T47D (cell line): ENCODE results near the gene SLC10A1.

Experiments
- DNase-seq, 2 experiments: peaks; one replicate each; pipeline versions ENCODE4 v3.0.0 to v3.0.0-alpha.2; 2011 to 2012; ENCODE audit warnings: low read depth in 1 of 2, low spot score in 1 of 2
- JUND ChIP-seq: IDR thresholded peaks from 2 replicates; pipeline ENCODE4 v1.6.1; 2012; ENCODE audit warnings: low read depth
- in situ Hi-C: cut with HindIII; loops from 2 replicates; pipeline ENCODE4 v1.10.0; 2016; ENCODE audit warnings: low sequenced_read_pairs, low pct_unique_long_range_greater_than_20kb

SLC10A1 gene

DNA sequence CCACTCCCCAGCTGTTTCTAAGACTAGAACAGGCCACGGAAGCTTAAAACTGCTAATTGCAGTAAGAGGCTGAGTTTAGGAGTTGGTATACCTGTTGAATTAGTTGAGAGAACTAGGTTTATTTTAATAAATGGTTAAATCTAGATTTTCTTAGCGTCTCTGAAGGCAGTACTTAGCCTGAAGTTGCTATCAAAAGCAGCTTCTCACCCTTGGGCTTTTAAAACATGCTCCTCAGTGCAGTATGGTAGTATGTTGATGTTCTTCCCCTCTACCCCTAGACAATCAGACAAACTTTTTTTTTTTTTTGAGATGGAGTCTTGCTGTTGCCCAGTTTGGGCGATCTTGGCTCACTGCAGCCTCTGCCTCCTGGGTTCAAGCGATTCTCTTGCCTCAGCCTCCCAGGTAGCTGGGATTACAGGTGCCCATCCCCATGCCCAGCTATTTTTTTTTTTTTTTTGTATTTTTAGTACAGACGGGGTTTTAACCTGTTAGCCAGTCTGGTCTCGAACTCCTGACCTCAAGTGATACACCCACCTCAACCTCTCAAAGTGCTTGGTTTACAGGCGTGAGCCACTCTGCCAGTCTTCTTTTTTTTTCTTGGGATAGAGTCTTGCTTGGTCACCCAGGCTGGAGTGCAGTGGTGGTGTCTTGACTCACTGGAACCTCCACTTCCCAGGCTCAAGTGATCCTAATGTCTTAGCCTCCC is 23.3 kb downstream of the SLC10A1 start:
- TF ChIP-seq JUND, result no peak
- in situ Hi-C loops, result no loop called here
- DNase-seq, result no peak

GRCh38 chr14:69772082-69773017 is 24.7 kb downstream of the SLC10A1 start:
- peak in 1 of 2 experiments; percentile 62 for DNase-seq
- in situ Hi-C loops, result no loop called here
- TF ChIP-seq JUND, result no peak

DNA sequence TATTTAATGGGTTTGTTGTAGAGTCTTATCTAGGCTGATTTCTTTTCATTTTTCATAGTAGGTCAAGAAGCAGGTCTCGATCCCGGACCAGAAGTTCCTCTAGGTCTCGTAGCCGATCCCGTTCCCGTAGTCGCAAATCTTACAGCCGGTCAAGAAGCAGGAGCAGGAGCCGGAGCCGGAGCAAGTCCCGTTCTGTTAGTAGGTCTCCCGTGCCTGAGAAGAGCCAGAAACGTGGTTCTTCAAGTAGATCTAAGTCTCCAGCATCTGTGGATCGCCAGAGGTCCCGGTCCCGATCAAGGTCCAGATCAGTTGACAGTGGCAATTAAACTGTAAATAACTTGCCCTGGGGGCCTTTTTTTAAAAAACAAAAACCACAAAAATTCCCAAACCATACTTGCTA is 25.9 kb downstream of the SLC10A1 start:
- TF ChIP-seq JUND, result no peak
- in situ Hi-C loops, result no loop called here
- no peak for DNase-seq

DNA sequence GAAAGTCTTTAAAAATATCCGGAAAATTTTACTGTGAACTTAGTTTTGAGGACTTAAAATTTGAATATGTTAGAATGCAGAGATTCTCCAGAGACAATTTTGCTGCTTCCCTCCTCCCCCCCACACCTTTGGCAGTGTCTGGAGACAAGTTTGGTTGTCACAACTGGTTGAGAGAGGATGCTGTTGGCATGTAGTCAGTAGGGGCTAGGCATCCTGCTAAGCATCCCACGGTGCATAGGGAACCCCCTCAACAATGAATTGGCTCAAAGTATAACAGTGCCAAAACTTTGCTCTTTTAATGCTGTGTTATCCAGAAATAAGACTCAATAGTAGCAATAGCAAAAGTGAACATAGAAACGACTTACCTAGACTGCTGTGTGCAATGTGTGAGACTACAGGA is 26.5 kb downstream of the SLC10A1 start:
- TF ChIP-seq JUND, result no peak
- DNase-seq, result no peak
- in situ Hi-C loops, result no loop called here

DNA sequence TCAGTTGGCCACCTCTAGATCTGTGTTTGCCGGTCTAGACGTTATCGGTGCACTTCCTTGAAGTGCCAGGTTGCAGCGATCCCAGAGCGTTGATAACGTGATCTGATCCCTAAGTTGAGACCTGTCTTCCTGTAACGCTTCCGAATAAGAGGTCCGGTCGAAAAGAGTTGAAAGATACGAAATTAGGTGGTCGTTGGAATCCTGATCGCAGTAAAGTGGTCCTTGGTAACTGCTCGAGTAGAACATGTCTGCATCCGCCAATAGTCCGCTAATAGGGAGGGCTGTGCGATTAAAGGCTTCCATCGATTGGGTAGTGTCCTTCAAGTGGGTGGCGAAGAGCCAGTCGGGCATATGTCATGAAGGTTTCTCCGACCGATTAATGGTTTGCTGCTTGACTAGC is 27.4 kb downstream of the SLC10A1 start:
- in situ Hi-C loops, result no loop called here
- TF ChIP-seq JUND, result no peak
- no peak for DNase-seq

GRCh38 chr14:69768873-69769272 is 28.2 kb downstream of the SLC10A1 start:
- TF ChIP-seq JUND, result no peak
- in situ Hi-C loops, result no loop called here

DNA sequence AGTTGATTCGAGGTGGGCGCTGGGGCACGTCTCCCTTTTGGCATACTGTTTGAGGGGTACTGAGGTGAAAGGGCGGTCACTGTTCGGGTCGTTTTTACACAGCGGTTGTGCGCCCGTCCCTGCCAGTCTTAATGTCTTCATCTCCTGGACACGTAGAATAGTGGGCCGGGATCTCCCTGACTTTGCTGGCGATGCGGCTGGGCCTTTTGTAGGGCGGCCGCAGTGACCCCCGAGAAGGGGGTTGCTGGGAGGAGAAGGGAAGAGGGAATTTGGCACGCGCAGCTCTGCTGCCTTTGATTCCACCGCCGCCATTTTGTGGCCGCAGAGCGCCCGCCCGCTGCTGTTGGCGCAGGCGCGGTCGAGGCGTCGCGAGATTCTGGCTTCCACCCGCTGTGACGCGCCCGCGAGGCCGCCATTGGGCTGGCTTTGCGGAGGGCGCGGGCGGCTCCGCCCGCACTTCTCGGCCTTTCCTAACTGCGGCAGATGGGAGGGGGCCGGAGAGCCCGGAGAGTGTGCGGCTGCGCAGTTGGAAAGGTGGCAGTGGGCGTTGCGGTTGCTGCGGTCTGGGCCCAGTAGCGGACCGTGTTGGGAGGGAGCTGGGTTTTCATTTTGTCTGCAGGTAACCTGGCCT is 29.6 kb downstream of the SLC10A1 start:
- no peak for TF ChIP-seq JUND
- in situ Hi-C loops, result no loop called here
- DNase-seq, result peak; percentile 92 to 95

More at GRCh38 chr14:69768873-69769272, 28.2 kb downstream of the SLC10A1 start:
- no peak for DNase-seq

- in situ Hi-C loops, result no loop called here
- DNase-seq, result peak; percentile 91 to 99
- TF ChIP-seq JUND, result no peak
Measured at GRCh38 chr14:69766984-69767368, 30.1 kb downstream of the SLC10A1 start, which contains the start of gene SRSF5. Gene SRSF5 (plus strand): TSS chr14:69767142. CDS start chr14:69768157, 1,015 bp downstream.

DNA sequence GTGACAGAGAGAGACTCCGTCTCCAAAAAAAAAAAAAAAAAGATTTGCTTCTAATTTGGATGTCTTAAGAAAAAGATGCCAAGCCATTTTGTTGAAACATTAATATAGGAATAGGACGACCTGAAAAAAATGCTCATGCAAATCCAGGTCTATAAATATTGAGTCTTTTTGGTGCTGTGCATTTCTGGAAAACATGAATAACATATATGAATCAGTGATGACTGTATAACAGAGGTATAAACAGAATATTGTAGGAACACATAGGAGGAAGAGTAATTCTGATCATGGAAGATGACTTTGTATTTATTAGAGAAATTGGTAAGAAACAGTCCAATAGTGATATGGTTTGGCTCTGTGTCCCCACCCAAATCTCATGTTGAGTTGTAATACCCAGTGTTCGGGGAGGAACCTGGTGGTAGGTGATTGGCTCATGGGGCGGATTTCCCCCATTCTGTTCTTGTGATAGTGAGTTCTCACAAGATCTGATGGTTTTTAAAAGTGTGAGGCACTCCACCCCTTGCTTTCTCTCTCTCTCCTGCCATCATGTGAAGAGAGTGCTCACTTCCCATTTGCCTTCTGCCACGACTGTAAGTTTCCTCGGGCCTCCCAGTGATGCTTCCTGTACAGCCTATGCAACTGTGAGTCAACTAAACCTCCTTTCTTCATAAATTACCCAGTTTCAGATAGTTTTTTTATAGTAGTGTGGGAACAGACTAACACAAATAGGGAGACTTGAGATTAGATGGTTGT is 33.1 kb downstream of the SLC10A1 start:
- in situ Hi-C loops, result no loop called here
- DNase-seq, result no peak
- no peak for TF ChIP-seq JUND

DNA sequence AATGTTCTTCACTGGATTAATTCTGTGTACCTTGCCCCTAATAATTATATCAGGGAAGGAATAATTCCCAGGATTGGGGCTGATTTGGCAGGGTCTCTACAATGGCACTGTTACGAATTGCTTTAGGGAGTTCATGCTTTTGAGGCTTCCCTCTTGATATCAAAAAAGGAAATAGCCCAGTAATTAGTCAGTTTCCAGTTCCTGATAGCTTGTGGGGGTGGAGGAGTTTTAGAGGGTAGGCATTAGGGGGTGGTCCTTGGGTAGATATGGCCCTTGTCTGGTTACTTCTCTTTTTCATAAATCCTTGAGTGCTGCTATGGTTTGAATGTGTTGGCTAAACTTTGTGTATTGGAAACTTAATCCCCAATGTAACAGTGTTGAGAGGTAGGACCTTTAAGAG is 36.2 kb downstream of the SLC10A1 start:
- no peak for DNase-seq
- in situ Hi-C loops, result no loop called here
- no peak for TF ChIP-seq JUND

DNA sequence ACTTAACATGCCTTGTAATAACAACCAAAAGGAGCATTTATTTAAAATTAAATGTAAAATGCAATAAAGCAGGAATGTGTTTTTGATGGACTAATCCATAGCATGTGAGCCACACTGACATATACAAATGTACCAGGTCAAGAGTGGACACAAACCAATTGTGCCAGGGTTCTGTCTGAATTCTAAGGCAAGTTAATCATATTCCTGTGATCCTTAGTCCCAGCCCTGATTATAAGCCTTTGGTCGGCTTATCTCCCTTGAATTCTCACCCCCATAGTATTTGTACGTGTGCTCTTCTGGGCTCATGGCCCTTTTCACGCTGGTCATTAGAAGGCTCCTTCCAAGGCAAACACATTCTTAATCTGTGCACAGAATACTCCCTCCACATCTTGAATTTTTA is 40.7 kb downstream of the SLC10A1 start:
- no peak for TF ChIP-seq JUND
- no peak for DNase-seq
- in situ Hi-C loops, result no loop called here

DNA sequence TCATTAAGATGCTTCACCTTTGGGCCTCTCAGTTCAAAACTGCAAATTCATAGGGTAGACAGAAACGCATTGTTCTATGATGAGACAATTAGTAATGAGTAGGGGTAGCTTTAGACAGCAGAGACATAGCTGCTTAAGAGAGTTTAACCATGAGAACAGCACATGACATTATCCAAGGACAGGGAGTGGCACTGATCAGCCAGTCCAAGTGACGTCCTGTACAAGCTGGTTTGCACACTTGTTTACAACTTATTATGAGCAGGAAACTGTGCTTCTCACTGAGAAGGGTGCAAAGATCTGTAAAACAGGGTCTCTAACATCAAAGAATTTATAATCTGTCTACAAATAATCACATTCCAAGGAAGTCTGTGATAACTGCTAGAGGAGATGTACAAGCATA is 41.3 kb downstream of the SLC10A1 start:
- DNase-seq, result no peak
- in situ Hi-C loops, result no loop called here
- TF ChIP-seq JUND, result no peak
